HCT116 (cell line): ENCODE results near the gene DIPK2B. TPM values are rescaled to one million over a fixed set of nuclear protein-coding genes. Genes with fewer than 3 reads are reported as not detected.

Experiments
- ATAC-seq: fragments of 200-7000 bp; cut with Tn5 transposase; 2 replicates; pipeline ENCODE4 v1.9.1; 2020; ENCODE audit warnings: mild to moderate bottlenecking, moderate library complexity
- BruUV-seq: library from RNA; stranded (reverse); fragments of 400-500 nt; replicated peaks from 2 replicates; lab custom pipeline; 2021; lab: Mats Ljungman, UMichigan
- CTCF ChIA-PET: fragments of 300-600 bp; sonication (Branson Sonifier 250); formaldehyde crosslinking; loops from one replicate; lab custom pipeline; 2021; ENCODE audit warnings: antibody characterized with exemption; lab: Charles Lee
- POLR2A ChIA-PET: fragments of 300-600, 350-600 bp; sonication (Branson Sonifier 250); formaldehyde crosslinking; loops from one replicate; lab custom pipeline; 2021; ENCODE audit warnings: antibody characterized with exemption; lab: Charles Lee
- RAD21 ChIA-PET, 2 experiments: fragments of 300-600 bp; sonication (Branson Sonifier 250); formaldehyde crosslinking; loops; one replicate each; lab custom pipeline; 2023; ENCODE audit warnings: low total read pairs in 2 of 2; ENCODE audit not compliant: uncharacterized antibody in 2 of 2, unreplicated experiment in 2 of 2, low non-redundant PET in 1 of 2; lab: Charles Lee
- DNase-seq: peaks from one replicate; pipeline ENCODE4 v3.0.0-alpha.2; 2010; ENCODE audit warnings: low read depth, low spot score
- H2AFZ ChIP-seq: fragments of 200-600 bp; shearing (Covaris generic), sonication (generic); 2 replicates; pipeline ENCODE4 v1.6.1; 2017; ENCODE audit warnings: low read depth, mixed run types, mixed read lengths, antibody characterized with exemption, low read length; ENCODE audit not compliant: poor library complexity, severe bottlenecking
- H3K27ac ChIP-seq: 2 replicates; pipeline ENCODE4 v1.5.1; 2012; ENCODE audit warnings: low read depth, low read length
- H3K27me3 ChIP-seq: fragments of 200-600 bp; sonication (generic); 2 replicates; pipeline ENCODE4 v1.6.1; 2016; ENCODE audit warnings: mixed run types, low read length, mixed read lengths; ENCODE audit not compliant: insufficient read depth
- H3K36me3 ChIP-seq, 2 experiments: fragments of 200-500 bp in 1 of 2; fragments of 200-600 bp in 1 of 2; sonication (Bioruptor generic) in 1 of 2; sonication (generic) in 1 of 2; 2 replicates each; pipeline versions ENCODE4 v1.5.1 to v1.6.1; 2014 to 2016; ENCODE audit warnings: low read length in 2 of 2, inconsistent platforms in 1 of 2, mixed read lengths in 1 of 2, mixed run types in 1 of 2; ENCODE audit not compliant: insufficient read depth in 2 of 2, control insufficient read depth in 1 of 2
- H3K4me1 ChIP-seq, 2 experiments: fragments of 200-600 bp in 1 of 2; sonication (generic) in 1 of 2; 2 replicates each; pipeline versions ENCODE4 v1.5.1 to v1.6.1; 2012 to 2017; ENCODE audit warnings: low read length in 2 of 2, inconsistent platforms in 1 of 2, mild to moderate bottlenecking in 1 of 2, mixed read lengths in 1 of 2, mixed run types in 1 of 2, moderate library complexity in 1 of 2; ENCODE audit not compliant: insufficient read depth in 2 of 2, control insufficient read depth in 1 of 2
- H3K4me2 ChIP-seq: fragments of 200-600 bp; sonication (generic); 2 replicates; pipeline ENCODE4 v1.6.1; 2017; ENCODE audit warnings: mixed run types, low read length, mixed read lengths
- H3K4me3 ChIP-seq, 2 experiments: fragments of 200-600 bp in 1 of 2; sonication (generic) in 1 of 2; replicated peaks in 1 of 2; 2 replicates each; pipeline ENCODE4 v1.5.1; 2011 to 2016; ENCODE audit warnings: low read length in 2 of 2, control low read depth in 1 of 2, low read depth in 1 of 2, mild to moderate bottlenecking in 1 of 2, mixed read lengths in 1 of 2, mixed run types in 1 of 2
- H3K79me2 ChIP-seq: fragments of 200-600 bp; sonication (generic); 2 replicates; pipeline ENCODE4 v1.6.1; 2017; ENCODE audit warnings: mild to moderate bottlenecking, mixed run types, low read length, moderate library complexity, mixed read lengths; ENCODE audit not compliant: insufficient read depth
- H3K9ac ChIP-seq: fragments of 200-600 bp; sonication (generic); 2 replicates; pipeline ENCODE4 v1.6.1; 2016; ENCODE audit warnings: low read length, mixed read lengths
- H3K9me2 ChIP-seq: fragments of 200-600 bp; sonication (generic), shearing (Covaris generic); 2 replicates; pipeline ENCODE4 v1.6.1; 2017; ENCODE audit warnings: mixed run types, mild to moderate bottlenecking, moderate library complexity; ENCODE audit not compliant: insufficient read depth
- H3K9me3 ChIP-seq, 2 experiments: fragments of 200-500 bp in 1 of 2; fragments of 200-600 bp in 1 of 2; sonication (Bioruptor generic) in 1 of 2; sonication (generic) in 1 of 2; 2 replicates each; pipeline ENCODE4 v1.6.1; 2014 to 2017; ENCODE audit warnings: low read length in 2 of 2, mixed read lengths in 2 of 2, inconsistent platforms in 1 of 2, low read depth in 1 of 2, mild to moderate bottlenecking in 1 of 2, mixed run types in 1 of 2, moderate library complexity in 1 of 2; ENCODE audit not compliant: control insufficient read depth in 1 of 2, insufficient read depth in 1 of 2
- H4K20me1 ChIP-seq: fragments of 200-600 bp; sonication (generic), shearing (Covaris generic); 2 replicates; pipeline ENCODE4 v1.6.1; 2017; ENCODE audit warnings: mixed run types, mild to moderate bottlenecking, moderate library complexity; ENCODE audit not compliant: insufficient read depth
- CBX3 ChIP-seq: IDR thresholded peaks from 2 replicates; pipeline ENCODE4 v1.6.1; 2012; ENCODE audit warnings: low read depth
- CEBPB ChIP-seq: IDR thresholded peaks from 2 replicates; pipeline ENCODE4 v1.6.1; 2012; ENCODE audit warnings: low read depth
- EGR1 ChIP-seq: IDR thresholded peaks from 2 replicates; pipeline ENCODE4 v1.6.1; 2012; ENCODE audit warnings: low read depth
- EZH2phosphoT487 ChIP-seq: fragments of 200-600 bp; IDR thresholded peaks from 2 replicates; pipeline ENCODE4 v1.6.1; 2018; ENCODE audit warnings: antibody characterized with exemption, borderline replicate concordance
- FOSL1 ChIP-seq: IDR thresholded peaks from 2 replicates; pipeline ENCODE4 v1.6.1; 2012; ENCODE audit warnings: low read depth
- MAX ChIP-seq: IDR thresholded peaks from 2 replicates; pipeline ENCODE4 v1.6.1; 2012
- POLR2AphosphoS5 ChIP-seq: IDR thresholded peaks from 2 replicates; pipeline ENCODE4 v1.6.1; 2011; ENCODE audit warnings: mild to moderate bottlenecking, low read depth, low read length, moderate library complexity
- RAD21 ChIP-seq: IDR thresholded peaks from 2 replicates; pipeline ENCODE4 v1.6.1; 2012; ENCODE audit warnings: low read depth, mild to moderate bottlenecking
- SIN3A ChIP-seq: IDR thresholded peaks from 2 replicates; pipeline ENCODE4 v1.6.1; 2012; ENCODE audit warnings: low read depth
- SP1 ChIP-seq: IDR thresholded peaks from 2 replicates; pipeline ENCODE4 v1.6.1; 2012; ENCODE audit warnings: low read depth
- SRF ChIP-seq: IDR thresholded peaks from 2 replicates; pipeline ENCODE4 v1.6.1; 2012; ENCODE audit warnings: low read depth
- YY1 ChIP-seq: IDR thresholded peaks from 2 replicates; pipeline ENCODE4 v1.6.1; 2011; ENCODE audit warnings: low read length, low read depth, moderate library complexity, mild to moderate bottlenecking; ENCODE audit not compliant: insufficient replicate concordance; ENCODE audit errors: extremely low read depth
- ZFX ChIP-seq: fragments of 450-650 bp; IDR thresholded peaks from 2 replicates; pipeline ENCODE4 v1.6.1; 2017
- ZNF274 ChIP-seq: fragments of 200-500 bp; sonication (Bioruptor generic); IDR thresholded peaks from 2 replicates; pipeline ENCODE4 v1.6.1; 2014; ENCODE audit warnings: mild to moderate bottlenecking, low read depth, low read length, inconsistent platforms
- intact Hi-C: fragments of 100-400 bp; cut with micrococcal nuclease; formaldehyde crosslinking; loops from 2 replicates; pipeline ENCODE4 v1.10.0; 2022
- total RNA-seq: library from RNA; stranded (reverse); gene quantifications from one replicate; pipeline ENCODE4 v1.2.1, GENCODE V29; 2021; ENCODE audit not compliant: unreplicated experiment
- TF ChIP-seq, protein P1 (sequence below): IDR thresholded peaks from 2 replicates; pipeline ENCODE4 v1.6.1; 2012
- TF ChIP-seq, protein P2 (sequence below), 3 experiments: fragments of 200-600 bp in 1 of 3; sonication (generic) in 1 of 3; IDR thresholded peaks in 2 of 3; conservative IDR thresholded peaks in 1 of 3; 2 replicates each; pipeline ENCODE4 v1.5.1; 2012 to 2017; ENCODE audit warnings: low read depth in 2 of 3, low read length in 2 of 3, antibody characterized with exemption in 1 of 3, borderline replicate concordance in 1 of 3, control low read depth in 1 of 3, mild to moderate bottlenecking in 1 of 3, mixed read lengths in 1 of 3, mixed run types in 1 of 3, moderate library complexity in 1 of 3; ENCODE audit not compliant: insufficient read depth in 1 of 3
- TF ChIP-seq, protein P3 (sequence below): IDR thresholded peaks from 2 replicates; pipeline ENCODE4 v1.6.1; 2011; ENCODE audit warnings: mild to moderate bottlenecking, low read length, moderate library complexity; ENCODE audit not compliant: insufficient replicate concordance; ENCODE audit errors: extremely low read depth

The DIPK2B gene
- total RNA-seq, 1 experiment from 2014 or later, result not detected

DNA sequence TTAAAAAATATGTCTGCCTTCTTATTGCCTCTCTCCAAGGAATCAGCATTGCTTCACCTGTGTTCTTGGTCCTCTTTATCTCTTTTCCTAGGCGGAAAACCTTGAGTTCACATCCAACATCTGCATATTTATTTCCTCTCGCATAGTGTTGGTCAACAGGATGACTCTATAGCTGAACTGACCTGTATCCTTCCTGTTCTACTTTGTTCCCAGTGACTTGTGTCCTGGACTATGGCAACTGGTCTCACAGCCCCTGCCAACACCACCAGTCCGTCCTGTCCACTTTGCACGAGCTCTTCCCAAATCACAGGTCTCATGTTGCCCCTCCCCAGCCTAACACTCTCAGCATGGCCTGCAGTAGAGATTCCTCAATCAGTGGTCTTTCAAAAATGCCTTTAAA is 2.0 kb downstream of the DIPK2B start:
- Histone ChIP-seq H3K36me3 (no peaks in the 10 kb centered on the region), H2AFZ (no peak overlapping the region), H3K9me3 (no peaks in the 10 kb centered on the region), H3K9ac (no peak overlapping the region), H3K79me2 (no peaks in the 10 kb centered on the region), H3K27ac (no peak overlapping the region), H4K20me1 (no peaks in the 10 kb centered on the region), H3K4me2 (no peak overlapping the region), H3K4me1 (no peaks in the 10 kb centered on the region), H3K4me3 (no peak overlapping the region), H3K27me3 (no peaks in the 10 kb centered on the region), H3K9me2 (no peaks in the 10 kb centered on the region)
- BruUV-seq, result no TSS peak
- POLR2A ChIA-PET, result no interaction called here
- no peak for DNase-seq
- no peak for ATAC-seq
- intact Hi-C loops, result no loop called here
- CTCF ChIA-PET, result no interaction called here
- RAD21 ChIA-PET, result no interaction called here
- TF ChIP-seq, protein P1, sequence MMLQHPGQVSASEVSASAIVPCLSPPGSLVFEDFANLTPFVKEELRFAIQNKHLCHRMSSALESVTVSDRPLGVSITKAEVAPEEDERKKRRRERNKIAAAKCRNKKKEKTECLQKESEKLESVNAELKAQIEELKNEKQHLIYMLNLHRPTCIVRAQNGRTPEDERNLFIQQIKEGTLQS, result no peak
- no peak for TF ChIP-seq EZH2phosphoT487
- TF ChIP-seq RAD21, result no peak
- no peak for TF ChIP-seq SP1
- TF ChIP-seq, protein P2, sequence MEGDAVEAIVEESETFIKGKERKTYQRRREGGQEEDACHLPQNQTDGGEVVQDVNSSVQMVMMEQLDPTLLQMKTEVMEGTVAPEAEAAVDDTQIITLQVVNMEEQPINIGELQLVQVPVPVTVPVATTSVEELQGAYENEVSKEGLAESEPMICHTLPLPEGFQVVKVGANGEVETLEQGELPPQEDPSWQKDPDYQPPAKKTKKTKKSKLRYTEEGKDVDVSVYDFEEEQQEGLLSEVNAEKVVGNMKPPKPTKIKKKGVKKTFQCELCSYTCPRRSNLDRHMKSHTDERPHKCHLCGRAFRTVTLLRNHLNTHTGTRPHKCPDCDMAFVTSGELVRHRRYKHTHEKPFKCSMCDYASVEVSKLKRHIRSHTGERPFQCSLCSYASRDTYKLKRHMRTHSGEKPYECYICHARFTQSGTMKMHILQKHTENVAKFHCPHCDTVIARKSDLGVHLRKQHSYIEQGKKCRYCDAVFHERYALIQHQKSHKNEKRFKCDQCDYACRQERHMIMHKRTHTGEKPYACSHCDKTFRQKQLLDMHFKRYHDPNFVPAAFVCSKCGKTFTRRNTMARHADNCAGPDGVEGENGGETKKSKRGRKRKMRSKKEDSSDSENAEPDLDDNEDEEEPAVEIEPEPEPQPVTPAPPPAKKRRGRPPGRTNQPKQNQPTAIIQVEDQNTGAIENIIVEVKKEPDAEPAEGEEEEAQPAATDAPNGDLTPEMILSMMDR (IDR thresholded peaks at IDR 0.05 in 2 of 3, conservative IDR thresholded peaks at IDR 0.05 in 1 of 3; ENCODE audit: borderline replicate concordance in 1 of 3, insufficient read depth in 1 of 3, low read depth in 2 of 3, low read length in 2 of 3), result no peak
- no peak for TF ChIP-seq CEBPB
- TF ChIP-seq POLR2AphosphoS5, result no peak
- no peak for TF ChIP-seq FOSL1
- TF ChIP-seq ZNF274, result no peak
- no peak for TF ChIP-seq YY1
- TF ChIP-seq EGR1, result no peak
- TF ChIP-seq ZFX, result no peak
- no peak for TF ChIP-seq SIN3A
- TF ChIP-seq SRF, result no peak
- no peak for TF ChIP-seq CBX3
- TF ChIP-seq, protein P3, sequence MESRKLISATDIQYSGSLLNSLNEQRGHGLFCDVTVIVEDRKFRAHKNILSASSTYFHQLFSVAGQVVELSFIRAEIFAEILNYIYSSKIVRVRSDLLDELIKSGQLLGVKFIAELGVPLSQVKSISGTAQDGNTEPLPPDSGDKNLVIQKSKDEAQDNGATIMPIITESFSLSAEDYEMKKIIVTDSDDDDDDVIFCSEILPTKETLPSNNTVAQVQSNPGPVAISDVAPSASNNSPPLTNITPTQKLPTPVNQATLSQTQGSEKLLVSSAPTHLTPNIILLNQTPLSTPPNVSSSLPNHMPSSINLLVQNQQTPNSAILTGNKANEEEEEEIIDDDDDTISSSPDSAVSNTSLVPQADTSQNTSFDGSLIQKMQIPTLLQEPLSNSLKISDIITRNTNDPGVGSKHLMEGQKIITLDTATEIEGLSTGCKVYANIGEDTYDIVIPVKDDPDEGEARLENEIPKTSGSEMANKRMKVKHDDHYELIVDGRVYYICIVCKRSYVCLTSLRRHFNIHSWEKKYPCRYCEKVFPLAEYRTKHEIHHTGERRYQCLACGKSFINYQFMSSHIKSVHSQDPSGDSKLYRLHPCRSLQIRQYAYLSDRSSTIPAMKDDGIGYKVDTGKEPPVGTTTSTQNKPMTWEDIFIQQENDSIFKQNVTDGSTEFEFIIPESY, result no peak
- TF ChIP-seq MAX, result no peak
- TF ChIP-seq, all 23 proteins: peak for 0
